Stimulated activated CD8-positive, alpha-beta memory T cell treated with anti-CD3 and anti-CD28 coated beads, Interleukin-4, amount 100 ng/mL, for 24 hours (primary cell): ENCODE results near the gene LRRC56.
"Not testable (repeated sequence)": the region's sequence is repeated elsewhere in the genome, so short reads cannot be mapped to it uniquely, and the experiment has no call there.

ENCODE experiments used
- DNase-seq: peaks from one replicate; pipeline ENCODE4 v3.0.0-alpha.2; 2020; ENCODE audit warnings: low read depth

LRRC56 gene

DNA sequence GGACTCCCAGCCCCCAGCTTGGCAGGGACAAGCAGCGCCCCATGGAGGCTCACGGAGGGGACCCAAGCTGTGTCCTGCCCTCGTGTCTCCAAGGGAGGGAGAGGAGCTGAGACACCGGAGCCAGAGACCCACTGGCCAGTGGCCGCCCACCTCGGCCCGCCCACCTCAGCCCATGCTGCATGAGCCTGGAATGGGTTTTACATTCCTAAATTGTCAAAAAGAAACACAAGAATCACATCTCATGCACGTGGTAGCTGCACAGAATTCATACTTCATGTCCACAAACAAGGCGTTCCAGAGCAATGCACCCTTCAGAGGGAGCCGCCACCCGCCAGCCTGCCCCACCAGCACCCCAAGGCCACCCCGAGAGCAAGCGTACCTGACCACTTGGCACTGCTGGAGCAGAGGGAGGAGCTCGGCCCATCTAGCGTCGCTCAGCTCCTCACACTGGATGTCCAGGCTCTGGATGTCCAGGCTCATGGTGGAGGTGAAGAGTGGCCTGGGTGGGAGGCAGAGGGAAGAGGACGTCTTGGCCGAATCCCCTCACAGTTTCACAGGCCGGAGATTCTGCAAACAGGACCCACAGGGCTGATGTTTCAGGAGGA, 35.5 kb upstream of the LRRC56 start:
- no peak for DNase-seq

DNA sequence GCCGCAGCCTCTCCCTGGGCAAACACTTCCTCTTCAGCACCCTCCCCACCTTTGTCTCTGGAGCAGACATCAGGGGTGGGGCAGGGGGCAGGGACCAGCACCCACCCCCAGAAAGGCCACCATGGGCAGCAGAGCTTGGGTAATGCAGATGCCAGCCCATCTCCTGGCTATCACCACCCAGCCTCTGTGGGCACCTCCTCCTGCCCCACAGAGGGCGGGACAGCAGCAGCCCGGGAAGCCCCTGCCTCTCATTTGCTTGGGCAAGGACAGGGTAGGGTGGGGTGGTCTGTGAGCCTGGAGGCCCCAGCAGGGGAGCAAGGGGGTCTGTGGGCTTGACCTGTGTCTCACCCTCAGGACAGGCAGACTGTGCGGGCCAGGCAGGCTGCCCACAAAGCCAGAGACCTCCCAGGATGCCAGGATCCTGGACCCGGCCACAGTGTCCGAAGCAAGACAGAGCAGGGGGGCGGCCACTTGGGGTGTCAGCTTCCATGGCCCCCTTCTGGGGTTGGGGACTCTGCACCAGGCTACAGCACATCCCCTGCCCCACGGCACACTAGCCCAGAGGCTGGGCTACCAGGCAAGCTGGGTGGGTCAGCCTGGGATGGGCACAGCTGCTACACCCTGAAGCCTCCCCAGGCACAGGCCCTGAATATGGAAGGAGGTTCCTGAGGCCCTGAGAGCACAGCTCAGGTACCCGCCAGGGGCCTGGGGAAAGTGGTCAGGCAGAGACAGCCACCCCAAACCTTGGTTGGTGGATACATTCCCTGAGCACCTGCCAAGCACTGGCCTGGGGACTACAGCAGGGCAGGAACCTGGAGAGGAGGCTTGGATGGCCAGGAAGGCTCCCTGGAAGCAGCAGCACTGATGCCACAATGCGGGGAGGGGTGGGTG, 34.8 kb upstream of the LRRC56 start:
- no peak for DNase-seq

DNA sequence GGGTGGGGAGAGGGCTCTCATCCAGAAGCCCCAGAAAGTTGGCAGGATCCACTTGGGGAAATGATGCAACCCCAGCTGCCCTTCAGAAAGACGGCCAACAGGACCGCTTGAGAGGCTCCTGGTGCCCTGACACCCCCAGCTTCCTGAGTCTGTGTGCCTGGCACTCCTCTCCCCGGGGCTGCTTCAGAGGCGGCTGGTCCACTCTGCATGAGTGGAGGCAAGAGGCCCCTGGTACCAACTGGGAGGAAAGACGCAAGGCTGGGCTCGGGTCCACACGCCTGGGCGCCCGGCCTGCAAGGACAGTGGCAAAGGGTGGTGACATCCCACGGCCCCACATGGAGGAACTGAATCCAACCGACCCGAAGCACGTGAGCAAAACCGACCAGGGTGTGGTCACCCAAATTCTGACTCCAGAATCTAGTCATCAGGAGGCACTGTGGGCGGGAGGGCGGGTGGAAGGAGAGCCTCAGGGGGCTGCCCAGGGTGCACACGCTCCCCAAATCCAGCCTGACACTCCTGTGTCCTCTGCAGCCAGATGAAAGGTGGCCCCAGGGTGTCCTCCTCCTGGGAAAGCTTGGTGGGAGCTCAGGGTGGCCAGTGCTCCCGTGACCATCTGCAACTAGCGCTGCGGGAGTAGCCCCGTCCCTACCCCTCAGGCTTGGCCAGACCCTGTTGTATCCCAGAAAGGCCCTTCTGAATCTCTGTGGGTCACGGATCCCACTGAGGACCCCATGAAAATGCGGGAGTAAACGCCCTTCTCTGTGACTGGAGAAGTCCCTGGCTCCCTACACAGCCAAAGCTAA, 33.9 kb upstream of the LRRC56 start:
- no peak for DNase-seq

DNA sequence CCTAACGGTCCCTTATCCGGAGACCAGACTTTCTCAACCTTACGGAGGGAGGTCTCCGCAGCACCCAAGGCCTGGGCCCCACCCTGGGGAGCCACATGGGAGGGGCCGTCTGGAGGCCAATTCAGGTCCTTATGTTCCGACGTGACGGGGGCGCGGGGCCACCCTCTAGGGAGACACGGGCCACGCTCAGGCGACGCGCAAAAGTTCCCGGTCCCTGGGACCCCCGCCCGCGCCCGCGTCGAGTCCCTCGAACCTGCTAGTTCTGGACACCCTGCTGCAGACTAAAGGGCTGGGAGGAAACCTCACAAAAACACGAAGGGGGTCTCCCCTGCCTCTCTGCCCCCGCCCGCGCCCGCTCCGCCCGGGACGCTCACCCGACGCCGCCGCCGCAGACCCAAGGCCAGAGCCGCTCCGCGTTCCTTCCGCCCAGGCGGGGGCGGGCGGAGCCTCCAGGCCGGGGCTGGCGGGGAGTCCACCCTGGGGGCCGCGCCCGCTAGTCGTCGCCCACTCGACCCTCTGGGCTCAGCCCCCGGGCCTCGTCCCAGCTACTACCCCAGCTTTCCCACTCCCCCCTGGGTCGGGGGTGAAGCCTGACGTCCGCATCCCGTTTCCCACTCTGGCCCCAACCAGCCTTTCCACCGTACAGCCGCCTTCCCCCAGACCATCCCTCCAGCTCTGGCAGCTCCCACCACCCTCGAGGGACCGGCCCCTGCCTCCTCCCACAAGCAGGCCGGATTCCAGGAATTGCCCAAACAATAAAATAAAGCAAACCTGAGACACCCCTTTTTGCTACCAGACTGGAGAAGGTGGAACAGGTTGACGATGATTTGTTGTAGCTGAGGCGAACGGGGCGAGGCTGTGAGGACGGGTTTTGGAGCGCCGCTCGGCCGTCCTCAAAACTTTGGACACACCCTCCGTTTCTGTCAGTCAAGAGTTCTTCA, 33.0 kb upstream of the LRRC56 start:
- DNase-seq, result no peak

DNA sequence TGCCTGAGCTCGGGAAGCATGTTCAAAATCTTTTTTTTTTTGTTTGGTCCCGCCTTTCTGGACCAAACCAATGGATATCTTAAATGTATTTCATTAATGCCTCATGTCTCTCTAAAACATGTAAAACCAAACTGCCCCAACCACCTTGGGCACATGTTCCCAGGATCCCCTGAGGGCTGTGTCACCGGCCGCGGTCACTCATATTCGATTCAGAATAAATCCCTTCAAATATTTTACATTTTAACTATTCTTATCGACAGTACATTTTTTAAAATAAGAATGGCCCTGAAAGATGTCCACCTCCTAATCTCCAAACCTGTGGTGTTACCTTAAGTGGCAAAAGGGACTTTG, 32.4 kb upstream of the LRRC56 start:
- DNase-seq, result no peak

DNA sequence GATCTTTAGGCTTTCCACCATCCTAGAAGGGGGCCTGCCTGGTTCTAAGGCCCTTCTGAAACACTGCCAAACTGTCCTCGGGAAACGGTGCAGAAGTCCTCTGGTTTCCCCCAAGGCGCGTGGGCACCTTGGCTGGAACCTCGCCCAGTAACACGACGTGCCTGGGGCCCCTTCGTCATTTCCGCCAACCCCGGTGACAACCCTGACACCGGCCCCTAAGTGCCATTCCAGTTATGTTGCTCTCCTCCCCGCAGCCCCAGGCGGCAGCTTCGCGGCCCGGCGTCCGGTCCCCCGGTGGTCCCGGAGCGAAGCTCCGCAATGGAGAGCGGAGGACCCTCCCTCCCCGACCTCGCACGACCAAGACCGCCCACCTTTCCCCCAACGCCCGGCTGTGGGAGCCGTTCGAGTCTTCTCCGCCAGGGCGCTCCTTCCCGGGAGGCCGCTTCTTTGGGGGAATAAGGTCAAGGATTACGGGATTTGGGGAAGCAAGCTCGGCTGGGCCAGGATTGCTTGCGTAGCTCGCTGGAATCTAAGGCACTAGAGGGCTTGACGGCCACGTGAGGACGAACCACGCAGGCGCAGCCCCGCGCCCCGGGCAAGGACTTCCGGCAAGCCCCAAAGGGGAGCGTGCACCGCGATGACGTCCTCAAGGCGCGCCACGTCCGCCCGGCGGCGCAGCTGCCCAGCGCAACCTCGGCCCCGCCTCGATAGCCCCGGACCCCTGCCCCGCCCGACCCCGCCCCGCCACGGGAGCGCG, 30.9 kb upstream of the LRRC56 start:
- peak; percentile 98 for DNase-seq

DNA sequence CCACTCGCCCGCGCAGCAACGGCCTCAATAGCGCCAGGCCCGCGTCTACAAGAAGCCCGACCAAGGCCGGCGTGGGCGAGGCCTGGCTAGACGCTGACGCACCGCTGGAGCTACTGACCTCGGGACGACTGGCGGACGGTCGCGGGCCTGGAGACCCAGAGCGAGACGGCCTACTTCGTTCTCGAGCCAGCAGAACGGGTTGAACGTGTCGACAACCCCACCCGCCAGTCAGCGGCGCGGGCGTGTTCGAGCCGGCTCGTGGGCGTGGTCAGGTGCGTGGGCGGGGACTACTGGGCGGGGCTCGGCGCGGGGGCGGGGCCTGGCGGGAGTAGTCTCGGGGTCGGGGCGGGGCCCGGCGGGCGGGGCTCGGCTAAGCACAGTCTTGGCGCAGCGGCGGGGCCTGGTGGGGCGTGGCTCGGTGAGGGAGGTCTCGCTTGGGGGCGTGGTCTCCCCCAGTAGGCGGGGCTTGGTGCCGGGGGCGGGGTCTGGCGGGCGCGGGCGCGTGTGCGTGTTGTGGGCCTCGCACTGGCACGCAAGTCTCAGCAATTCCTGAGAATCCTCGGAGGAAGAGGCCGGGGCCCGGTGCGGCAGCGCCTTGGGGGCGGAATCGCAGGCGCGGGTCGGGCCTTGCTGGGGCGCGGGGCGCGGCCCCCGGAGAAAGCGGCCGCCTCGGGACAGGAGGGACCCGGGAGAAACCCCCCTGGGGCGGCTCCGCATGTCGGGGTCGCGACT, 30.2 kb upstream of the LRRC56 start, which contains the start of gene RNH1:
RNH1 (minus strand) TSS at position 248 of the 732 bp plus-strand sequence. CDS start 5,080 bp downstream, outside the sequence.
- DNase-seq, result peak; percentile 98

DNA sequence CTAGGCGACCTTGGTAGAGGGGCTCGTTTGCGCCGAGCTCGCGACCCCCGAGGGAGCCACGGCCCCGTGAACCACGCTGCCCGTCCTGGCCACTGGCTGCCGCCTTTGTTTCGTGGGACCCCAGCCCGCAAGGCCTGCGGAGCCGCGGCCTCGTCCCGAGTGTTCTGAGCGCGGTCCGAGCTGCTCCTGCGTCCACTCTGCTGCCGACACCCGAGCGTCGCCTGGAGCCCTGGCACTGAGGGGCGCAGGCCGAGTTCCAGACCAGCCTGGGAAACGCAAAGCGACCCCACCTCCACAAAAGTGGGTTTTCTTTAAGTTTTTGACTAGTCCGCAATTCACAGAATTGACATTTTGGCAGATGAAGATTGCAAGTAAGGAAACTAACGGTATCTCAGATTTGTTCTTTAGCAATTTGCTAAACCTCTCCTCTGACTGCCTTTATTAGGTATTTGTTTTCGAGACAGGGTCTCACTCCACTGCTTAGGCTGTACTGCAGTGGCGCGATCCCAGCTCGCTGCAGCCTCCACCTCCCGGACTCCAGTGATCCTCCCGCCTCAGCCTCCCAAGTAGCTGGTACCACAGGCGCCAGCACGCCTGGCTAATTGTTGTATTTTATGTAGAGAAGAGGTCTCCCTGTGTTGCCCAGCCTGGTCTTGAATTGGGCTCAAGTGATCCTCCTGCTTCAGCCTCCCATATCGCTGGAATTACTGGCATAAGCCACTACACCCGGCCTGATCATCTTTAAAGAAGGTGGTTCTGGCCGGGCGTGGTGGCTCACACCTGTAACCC, 29.4 kb upstream of the LRRC56 start:
- DNase-seq, result no peak

DNA sequence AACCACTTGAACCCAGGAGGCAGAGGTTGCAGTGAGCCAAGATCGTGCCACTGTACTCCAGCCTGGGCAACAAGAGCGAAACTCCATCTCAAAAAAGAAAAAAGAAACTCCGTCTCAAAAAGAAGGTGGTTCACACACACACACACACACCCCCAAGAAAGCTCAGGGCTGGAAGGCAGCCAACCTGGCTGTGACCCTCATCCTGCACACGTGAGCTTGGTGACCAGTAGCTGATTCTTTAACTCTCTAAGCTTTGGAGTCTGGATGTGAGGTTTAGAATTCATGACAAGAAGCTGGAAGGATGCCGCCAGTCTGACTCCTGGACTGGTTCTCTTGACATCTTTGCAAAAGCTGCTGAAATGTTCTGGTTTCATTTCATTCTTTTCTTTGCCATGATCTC, 28.4 kb upstream of the LRRC56 start:
- DNase-seq, result no peak

DNA sequence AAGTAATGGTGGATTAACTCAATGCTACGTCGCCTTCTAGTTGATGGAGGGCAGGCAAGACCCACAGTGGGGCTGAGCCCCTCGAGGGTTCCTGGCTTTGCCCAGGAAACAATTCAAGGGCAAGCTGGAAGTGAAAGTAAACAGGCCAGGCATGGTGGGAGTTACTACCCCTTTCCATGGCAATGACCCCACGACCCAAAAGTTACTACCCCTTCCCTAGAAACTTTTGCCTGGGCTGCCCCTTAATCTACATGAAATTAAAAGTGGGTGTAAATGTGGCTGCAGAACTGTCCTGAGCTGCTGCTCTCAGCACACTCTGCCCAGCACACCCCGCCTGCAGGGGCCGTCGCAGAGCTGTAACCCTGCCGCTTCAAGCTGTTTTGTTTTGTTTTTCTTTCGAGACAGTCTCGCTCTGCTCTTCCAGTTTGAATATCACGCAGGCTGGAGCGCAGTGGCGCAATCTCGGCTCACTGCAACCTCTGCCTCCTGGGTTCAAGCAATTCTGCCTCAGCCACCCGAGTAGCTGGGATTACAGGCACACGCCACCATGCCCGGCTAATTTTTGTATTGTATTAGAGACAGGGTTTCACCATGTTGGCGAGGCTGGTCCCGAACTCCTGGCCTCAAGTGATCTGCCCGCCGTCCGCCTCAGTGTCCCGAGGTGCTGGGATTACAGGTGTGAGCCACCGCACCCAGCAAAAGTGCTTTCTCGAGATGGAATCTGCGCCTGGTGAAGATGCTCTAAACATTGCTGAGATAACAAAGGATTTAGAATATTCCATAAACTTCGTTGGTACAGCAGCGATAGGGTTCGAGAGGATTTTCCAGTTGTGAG, 24.3 kb upstream of the LRRC56 start:
- DNase-seq, result no peak

DNA sequence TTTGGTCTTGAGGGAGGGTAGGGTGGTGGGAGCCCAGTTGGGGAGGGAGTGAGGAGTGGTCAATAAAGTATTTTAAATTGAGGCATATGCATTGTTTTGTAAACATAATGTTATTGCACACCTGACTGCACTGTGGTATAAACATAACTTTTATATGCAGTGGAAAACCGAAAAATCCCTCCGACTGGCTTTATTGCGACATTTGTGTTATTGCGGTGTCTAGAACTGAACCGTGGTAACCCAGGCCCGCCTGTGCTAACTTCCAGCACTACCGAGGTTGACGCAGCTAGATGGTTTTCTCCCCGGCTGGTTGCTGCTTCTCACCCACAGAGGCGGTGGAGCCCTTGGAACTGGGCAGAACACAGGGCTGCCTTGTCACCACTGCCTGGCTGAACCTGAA, 22.7 kb upstream of the LRRC56 start:
- DNase-seq, result no peak

DNA sequence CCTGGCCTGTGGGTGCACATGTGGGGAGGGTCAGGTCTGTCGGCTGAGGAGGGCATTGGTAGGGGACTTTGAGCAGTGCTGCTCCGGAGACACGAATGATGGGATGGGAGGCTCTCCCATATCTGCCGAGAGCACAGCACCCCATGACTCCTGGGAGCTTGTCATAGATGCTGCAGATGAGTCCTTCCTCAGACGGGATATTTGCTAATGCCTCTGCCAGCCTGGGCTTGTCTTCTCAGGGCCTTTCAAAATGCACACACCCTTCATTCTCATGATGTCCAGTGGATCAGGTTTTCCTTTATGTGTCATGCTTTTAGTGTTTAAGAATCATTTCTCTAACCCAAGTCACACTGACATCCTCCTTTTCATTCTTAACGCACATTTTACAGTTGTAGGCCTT, 22.2 kb upstream of the LRRC56 start:
- DNase-seq, result no peak

DNA sequence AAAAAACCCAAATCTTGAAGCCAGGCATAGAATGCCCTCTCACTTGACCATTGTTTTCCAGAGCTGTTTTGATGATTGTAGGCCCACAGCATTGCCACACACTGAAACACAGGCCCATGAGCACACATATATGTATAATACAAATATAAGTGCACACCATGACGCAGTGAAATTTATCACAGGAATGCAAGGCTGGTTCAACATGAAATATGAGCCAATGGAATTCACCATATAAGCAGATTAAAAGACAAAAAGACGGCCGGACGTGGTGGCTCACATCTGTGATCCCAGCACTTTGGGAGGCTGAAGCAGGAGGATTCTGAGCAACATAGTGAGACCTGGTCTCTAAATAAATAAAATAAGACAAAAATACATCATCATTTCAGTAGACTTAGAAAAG, 20.9 kb upstream of the LRRC56 start:
- DNase-seq, result no peak

DNA sequence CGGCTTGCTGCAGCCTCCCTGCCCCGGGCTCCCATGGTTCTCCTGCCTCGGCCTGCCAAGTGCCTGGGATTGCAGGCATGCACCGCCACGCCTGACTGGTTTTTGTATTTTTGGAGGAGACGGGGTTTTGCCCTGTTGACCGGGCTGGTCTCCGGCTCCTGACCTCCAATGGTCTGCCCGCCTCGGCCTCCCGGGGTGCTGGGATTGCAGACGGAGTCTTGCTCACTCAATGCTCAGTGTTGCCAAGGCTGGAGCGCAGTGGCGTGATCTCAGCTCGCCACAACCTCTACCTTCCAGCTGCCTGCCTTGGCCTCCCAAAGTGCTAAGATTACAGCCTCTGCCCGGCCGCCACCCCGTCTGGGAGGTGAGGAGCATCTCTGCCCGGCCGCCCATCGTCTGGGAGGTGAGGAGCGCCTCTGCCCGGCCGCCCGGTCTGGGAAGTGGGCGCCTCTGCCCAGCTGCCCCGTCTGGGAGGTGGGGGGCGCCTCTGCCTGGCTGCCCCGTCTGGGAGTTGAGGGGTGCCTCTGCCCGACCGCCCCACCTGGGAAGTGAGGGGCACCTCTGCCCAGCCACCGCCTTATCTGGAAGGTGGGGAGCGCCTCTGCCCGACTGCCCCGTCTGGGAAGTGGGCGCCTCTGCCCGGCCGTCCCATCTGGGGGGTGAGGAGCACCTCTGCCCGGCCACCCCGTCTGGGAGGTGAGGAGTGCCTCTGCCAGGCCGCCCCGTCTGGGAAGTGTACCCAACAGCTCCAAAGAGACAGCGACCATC, 20.2 kb upstream of the LRRC56 start:
- not testable (repeated sequence) for DNase-seq

DNA sequence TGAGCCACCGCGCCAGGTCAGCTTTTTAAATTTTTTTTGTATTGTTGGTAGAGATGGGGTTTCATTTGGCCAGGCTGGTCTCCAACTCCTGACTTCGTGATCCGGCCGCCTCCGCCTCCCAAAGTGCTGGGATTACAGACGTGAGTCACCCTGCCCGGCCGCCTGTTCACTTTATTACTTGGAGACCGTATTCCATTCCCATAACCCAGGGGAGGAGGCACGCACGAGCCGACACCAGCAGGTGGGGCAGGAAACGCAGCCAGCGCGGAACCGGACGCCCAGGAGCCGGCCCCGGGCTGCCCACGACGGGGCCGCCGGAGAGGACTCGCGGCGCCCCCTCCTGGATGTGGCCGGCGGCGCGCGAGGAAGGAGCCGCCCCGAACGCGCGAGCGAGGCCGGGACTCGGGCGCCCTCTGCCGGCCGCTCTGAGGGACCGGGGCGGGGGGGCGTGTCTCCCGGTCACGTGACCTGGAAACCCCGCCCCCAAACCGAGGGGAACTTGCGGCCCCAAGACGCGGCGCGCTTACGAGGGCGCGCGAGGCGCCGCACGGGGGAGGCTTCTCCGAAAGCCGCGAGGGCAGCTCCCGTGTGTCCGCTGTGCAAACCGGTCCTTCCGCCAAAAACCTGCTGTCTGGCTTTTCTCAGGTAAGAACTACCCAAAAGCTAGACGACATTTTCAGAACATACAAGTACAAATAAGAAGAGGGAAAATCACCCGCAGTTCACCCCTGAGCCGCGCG, 18.7 kb upstream of the LRRC56 start:
- peak; percentile 78 for DNase-seq

DNA sequence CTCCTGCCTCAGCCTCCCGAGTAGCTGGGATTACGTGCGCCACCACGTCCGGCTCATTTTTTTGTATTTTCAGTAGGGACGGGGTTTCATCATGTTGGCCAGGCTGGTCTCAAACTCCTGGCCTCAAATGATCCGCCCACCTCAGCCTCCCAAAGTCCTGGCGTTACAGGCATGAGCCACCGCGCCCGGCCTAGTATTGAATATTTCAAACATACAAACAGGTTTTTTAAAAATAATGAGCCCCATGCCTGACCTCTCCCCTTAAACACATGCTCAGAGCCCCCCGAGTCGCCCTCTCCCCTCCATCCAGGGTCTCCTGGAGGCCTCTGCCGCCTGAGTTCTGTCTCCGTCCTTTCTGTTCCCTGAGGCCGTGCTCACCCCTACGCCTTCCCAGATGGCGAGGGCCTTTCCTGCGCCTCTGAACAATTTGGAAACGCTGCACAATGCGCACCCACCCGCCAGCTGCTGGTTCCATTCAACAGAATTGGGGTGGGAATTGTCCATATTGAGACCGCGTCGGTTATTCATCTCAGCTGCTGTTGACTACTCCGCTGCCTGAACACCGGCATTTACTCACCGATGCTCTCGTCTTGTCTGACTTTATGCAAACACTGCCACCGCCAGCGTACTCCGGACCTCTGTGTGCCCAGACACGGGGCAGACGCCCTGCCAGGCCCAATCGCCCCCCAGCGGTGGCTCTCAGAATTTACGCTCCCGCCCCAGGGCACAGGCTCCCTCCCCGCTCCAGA, 16.7 kb upstream of the LRRC56 start:
- no peak for DNase-seq
